ENCODE results near the gene SLC9C2. TPM values are rescaled to one million over a fixed set of nuclear protein-coding genes. Genes with fewer than 3 reads are reported as not detected.
"Not testable (repeated sequence)": the region's sequence is repeated elsewhere in the genome, so short reads cannot be mapped to it uniquely, and the experiment has no call there.

Gene SLC9C2, protein sequence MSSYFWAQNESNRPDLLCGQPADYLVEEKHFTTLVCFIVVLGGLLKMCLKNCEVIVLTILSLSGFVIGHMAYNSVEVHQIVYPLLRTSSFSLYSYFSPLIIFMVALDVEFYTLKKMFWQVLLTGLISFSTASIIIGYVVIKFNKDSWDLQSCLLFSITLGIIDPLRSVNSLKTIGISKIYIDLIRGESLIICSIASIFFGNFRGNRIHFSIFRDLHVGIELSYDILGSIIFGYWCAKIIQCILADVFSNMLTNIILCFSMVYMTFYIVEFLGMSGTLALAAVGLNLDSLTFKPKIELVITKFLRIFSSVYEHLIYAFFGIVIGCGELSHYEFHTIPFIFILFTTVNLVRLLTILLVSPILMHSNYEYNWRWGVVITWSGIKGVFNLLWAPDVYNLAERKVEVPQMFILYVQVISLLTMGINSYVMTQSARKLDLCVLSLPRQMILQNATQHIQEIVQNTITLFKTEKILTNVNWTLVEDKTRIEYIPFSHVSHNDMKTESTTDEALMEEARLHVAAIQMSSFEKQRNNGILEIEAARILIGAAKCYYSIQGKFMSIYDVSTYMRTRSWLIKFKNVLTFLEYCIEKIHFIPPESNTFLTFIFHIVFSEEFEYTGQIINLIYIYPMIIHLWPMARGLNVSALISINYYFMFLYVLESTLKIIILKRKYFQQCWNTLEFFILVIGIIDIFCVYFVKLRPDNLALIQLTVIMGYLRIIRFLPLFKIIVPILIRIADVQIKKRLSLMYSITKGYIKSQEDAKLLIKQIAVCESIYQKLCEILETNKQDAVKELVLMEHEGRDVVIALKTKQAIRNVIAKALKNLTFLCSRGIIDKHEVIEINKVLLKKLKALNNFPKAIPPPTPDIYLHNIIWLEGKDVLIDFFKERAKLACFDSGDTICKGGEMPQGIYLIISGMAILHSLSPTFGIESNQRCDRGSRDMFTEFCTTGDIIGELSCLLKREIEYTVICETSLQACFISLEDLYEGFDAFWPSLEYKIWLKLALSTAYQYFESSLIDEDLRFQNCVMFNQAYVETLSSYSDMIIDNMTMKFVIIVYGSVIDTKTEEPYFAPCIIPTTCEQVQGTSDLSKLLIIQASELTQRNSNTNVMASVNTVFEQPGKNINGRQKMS
- total RNA-seq = not detected

DNA sequence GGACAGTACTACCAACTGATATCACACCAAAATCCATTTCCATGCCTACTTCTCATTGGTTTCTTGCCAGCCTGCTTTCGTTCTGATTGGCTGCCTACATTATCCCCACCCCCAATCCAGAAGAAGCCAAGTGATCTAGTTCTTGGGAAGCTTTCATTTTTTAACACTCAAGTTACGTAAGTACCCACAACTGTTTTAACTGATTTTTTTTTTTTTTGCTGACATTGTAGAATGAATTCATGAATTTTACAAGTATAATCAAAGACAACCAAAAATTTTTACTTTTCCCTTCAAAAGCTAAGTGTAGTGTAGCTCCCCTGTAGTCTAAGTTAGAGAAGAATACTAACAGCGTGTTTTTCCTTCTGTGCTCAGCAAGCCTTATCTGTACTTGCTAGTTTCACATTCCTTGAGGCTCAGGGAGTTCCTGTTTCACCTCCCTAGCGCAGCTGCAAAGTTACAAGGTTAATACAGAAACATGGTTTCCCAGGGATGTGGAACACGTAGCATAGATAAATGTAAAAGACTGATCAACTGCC is at the start of gene SLC9C2:
Gene SLC9C2 (minus strand): TSS at position 17 of the 536 bp plus-strand sequence. CDS start 1,296 bp downstream, outside the sequence.
- Mint-ChIP-seq H3K27ac (no peak within 1 kb of the TSS), H3K27me3 (peaks cover 2% of the 10 kb centered on the region), H3K9me3 (no peaks in the 10 kb centered on the region), H3K4me3 (no peak within 1 kb of the TSS), H3K36me3 (no peaks in the 10 kb centered on the region), H3K4me1 (ENCODE audit: low read depth) (peaks cover 5% of the 10 kb centered on the region)
- DNase-seq = no peak
- intact Hi-C loops (cut with micrococcal nuclease) = no loop called here
- ChIA-PET POLR2A (no interaction called here), CTCF (no interaction called here)

DNA sequence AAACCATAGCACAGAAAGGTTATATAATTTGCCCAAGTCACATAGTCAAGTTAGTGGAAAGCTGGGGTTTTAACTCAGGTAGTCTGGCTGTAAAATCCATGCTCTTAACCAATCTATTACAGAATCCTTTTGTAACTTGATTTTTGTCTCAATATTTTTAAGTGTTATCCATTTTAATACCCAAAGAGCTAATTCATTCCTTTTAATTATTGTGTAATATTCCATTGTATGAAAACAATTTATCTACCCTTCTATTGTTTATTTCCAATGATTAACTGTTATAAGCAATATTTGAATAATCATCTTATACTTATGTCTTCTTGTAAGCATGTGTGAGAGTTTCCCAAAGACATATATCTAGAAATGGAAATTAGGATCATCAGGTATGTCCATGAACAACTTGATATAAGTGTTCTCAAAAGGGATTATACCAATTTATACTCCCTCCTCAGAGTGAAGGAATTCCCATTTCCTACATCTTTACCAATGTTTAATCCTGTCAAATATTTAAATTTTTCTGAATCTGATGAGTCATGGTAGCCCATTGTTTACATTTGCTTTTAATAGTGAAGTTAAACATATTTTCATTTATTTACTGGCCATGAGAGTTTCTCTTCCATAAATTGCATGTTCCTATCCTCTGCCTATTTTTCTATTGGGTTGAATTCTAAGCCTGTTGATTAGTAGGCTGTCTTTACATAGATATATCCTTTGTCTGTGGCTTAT is 46.2 kb upstream of the SLC9C2 start:
- ChIA-PET POLR2A (no interaction called here), CTCF (no interaction called here)
- no peaks in the 10 kb centered on the region for H3K27me3 Mint-ChIP-seq
- intact Hi-C loops (cut with micrococcal nuclease) = no loop called here
- peaks cover 3% of the 10 kb centered on the region for H3K9me3 Mint-ChIP-seq
- H3K4me3 Mint-ChIP-seq = no peak overlapping the region
- H3K27ac Mint-ChIP-seq = no peak overlapping the region
- no peaks in the 10 kb centered on the region for H3K36me3 Mint-ChIP-seq
- H3K4me1 Mint-ChIP-seq (ENCODE audit: low read depth) = no peaks in the 10 kb centered on the region
- DNase-seq = no peak

DNA sequence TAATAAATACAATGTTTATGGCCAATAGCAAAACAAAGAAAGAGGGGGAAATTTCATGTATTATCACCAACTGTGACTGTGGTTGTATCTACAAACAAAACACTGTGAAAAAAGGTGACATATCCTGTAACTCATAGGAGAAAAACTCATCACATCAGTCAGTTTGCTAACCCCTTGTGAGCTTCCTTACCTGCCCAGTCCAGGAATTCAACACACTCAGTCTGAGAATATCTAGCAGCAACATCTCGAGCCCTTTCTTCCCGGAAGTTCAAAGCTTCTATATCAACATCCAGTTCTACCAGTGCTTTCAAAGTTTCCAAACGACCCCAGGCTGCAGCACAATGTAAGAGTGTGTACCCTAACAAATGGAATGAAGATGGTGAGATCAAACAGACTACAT is 43.8 kb upstream of the SLC9C2 start:
- no peaks in the 10 kb centered on the region for H3K27me3 Mint-ChIP-seq
- ChIA-PET POLR2A (no interaction called here), CTCF (interaction anchor here (0.6 kb wide), 1 partner anchor 269 kb away, joined by 3 read pairs; no protein-coding TSS in a partner anchor)

DNA sequence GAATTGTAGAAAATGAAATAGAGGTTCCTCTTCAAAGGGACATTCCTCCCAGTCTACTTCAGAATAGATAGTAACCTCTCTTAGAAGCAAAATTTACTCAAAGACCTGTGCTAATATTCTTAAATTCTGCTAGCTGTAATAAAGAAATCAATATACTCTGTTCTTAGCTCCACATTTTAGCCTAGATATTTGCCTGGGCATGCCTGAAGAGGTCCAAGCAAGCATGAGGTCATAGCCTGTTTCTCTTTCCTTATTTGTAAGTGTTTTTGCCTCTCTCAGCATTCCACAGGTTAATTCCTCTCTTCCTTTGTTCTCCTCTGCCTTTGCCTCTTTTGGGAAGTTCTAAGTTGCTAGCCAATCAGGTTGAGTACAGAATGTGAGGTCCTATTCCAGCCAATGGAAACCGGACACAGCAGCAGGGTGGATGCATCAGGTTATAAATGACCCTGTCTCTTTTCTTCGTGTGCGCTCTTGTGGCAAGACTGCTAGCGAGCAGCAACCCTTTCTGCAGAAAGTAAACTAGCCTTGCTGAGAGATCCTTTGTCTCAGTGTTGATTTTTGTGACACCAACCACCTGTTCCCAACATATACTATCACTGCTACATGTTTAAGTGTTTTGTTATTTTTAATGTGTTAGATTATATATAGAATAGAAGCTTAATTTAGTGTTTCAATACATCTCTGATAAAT is 39.7 kb upstream of the SLC9C2 start:
- H3K27me3 Mint-ChIP-seq; POLR2A ChIA-PET; intact Hi-C loops (cut with micrococcal nuclease); H3K4me3 Mint-ChIP-seq; DNase-seq; H3K36me3 Mint-ChIP-seq; CTCF ChIA-PET; H3K9me3 Mint-ChIP-seq; H3K4me1 Mint-ChIP-seq (ENCODE audit: low read depth); H3K27ac Mint-ChIP-seq: not testable (repeated sequence)

More for the DNA sequence above, 43.8 kb upstream of the SLC9C2 start:
- Mint-ChIP-seq H3K4me3 (no peak overlapping the region), H3K27ac (no peak overlapping the region), H3K36me3 (no peaks in the 10 kb centered on the region), H3K9me3 (peaks cover 3% of the 10 kb centered on the region), H3K4me1 (ENCODE audit: low read depth) (no peaks in the 10 kb centered on the region)
- intact Hi-C loops (cut with micrococcal nuclease) = no loop called here
- no peak for DNase-seq

DNA sequence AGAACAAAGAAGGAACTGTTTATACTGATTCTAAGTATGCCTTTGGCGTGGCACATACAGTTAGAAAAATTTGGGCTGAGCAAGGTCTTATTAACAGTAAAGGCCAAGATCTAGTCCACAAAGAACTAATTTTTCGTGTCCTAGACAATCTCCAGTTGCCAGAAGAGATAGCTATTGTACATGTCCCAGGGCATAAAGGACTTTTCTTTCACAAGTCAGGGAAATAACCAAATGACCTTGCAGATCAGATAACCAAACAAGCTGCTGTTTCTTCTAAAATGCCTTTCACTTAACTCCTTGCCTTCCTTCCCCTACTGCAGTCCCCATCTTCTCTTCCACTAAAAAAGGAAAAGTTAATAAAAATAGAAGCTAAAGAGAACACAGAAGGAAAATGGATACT is 36.2 kb upstream of the SLC9C2 start:
- H3K4me3 Mint-ChIP-seq = no peak overlapping the region
- peaks cover 9% of the 10 kb centered on the region for H3K9me3 Mint-ChIP-seq
- intact Hi-C loops (cut with micrococcal nuclease) = no loop called here
- H3K4me1 Mint-ChIP-seq (ENCODE audit: low read depth) = no peaks in the 10 kb centered on the region
- H3K27ac Mint-ChIP-seq = no peak overlapping the region
- H3K27me3 Mint-ChIP-seq = no peaks in the 10 kb centered on the region
- POLR2A ChIA-PET = no interaction called here
- no peak for DNase-seq
- H3K36me3 Mint-ChIP-seq = no peaks in the 10 kb centered on the region
- CTCF ChIA-PET = no interaction called here

DNA sequence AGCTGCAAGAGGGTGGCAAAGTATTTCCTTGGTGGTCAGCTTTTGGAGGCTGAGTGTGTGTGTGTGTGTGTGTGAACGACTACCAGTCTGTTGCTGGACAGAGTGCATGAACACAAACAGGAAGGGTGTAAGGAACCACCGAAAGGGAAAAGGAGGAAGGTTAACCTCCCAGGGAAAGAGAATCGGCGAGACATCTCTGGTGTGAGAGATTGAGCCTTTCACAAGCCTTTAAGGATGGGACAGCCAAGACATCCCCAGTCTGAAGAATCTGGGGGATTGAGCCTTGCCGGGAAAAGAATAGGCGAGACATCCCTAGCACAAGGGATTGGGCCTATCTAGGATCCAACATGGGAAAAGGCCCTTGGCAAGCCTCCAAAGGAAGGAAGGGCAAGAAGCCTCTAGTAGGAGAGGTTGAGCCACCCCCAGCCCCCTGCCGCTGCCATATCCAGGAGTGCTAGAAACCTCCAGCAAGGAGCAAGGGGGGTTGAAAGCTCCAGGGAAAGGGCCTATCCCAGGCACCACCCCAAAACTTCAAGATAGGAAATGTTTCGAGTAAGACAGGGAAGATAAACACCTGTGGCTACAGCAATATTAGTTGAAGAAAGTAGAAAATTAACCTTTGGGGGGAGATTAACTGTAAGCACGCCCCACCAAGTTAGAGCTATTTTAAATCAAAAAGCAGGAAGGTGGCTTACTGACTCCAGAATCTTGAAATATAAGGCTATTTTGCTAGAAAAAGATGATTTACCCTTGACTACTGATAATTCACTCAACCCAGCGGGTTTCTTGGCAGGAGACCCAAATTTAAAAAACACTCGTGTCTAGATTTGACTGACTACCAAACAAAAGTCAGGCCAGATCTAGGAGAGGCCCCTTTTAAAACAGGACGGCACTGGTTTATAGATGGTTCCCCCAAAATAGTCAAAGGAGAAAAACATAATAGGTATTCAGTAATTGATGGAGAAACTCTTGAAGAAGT is 35.5 kb upstream of the SLC9C2 start:
- Mint-ChIP-seq H3K4me1 (ENCODE audit: low read depth) (no peaks in the 10 kb centered on the region), H3K36me3 (no peaks in the 10 kb centered on the region), H3K9me3 (peaks cover 9% of the 10 kb centered on the region), H3K27me3 (no peaks in the 10 kb centered on the region), H3K4me3 (no peak overlapping the region), H3K27ac (no peak overlapping the region)
- ChIA-PET POLR2A (no interaction called here), CTCF (no interaction called here)
- DNase-seq = no peak
- intact Hi-C loops (cut with micrococcal nuclease) = no loop called here

DNA sequence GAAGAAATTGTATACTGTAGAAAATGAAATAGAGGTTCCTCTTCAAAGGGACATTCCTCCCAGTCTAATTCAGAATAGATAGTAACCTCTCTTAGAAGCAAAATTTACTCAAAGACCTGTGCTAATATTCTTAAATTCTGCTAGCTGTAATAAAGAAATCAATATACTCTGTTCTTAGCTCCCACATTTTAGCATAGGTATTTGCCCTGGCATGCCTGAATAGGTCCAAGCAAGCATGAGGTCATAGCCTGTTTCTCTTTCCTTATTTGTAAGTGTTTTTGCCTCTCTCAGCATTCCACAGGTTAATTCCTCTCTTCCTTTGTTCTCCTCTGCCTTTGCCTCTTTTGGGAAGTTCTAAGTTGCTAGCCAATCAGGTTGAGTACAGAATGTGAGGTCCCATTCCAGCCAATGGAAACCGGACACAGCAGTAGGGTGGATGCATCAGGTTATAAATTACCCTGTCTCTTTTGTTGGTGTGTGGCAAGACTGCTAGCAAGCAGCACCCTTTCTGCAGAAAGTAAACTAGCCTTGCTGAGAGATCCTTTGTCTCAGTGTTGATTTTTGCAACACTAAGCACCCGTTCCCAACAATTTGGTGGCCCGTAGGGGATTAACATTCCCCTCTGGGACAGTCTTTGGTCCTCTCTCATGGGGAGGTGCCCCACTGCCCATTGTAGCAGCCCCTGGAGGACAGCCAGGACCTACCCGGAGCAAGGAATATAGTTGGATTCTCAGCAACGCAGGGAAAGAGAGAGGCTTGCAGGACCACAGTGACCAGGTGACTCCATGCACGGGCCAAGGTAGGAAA is 34.6 kb upstream of the SLC9C2 start:
- POLR2A ChIA-PET; DNase-seq; intact Hi-C loops (cut with micrococcal nuclease): not testable (repeated sequence)

DNA sequence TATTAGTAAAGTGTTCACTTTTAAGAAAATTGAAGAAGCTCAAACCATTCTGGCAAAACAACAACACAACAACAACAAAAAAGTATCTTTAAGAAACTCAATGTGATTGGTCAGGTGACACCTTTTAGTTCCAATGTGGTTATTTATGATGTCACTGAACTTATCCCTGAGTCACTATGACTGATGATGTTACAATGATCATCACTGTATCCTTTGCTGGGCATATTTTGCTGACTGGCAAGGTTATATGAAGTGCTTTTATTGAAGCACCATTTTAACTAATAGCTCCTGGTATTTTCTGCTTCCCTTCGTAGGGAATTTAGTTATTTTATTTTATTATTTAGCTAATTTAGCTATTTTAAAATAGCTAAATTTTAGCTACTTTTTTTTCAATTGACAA is 32.2 kb upstream of the SLC9C2 start, which contains the start of gene TEX50:
Gene TEX50 (plus strand): TSS at position 223 of the 400 bp plus-strand sequence. CDS start 184 bp downstream, outside the sequence.
- ChIA-PET POLR2A (no interaction called here), CTCF (no interaction called here)
- no peak for DNase-seq
- Mint-ChIP-seq H3K27ac (no peak within 1 kb of the TSS), H3K9me3 (peaks cover 9% of the 10 kb centered on the region), H3K4me1 (ENCODE audit: low read depth) (no peaks in the 10 kb centered on the region), H3K27me3 (no peaks in the 10 kb centered on the region), H3K36me3 (no peaks in the 10 kb centered on the region), H3K4me3 (no peak within 1 kb of the TSS)
- intact Hi-C loops (cut with micrococcal nuclease) = no loop called here

More for the DNA sequence above, 34.6 kb upstream of the SLC9C2 start:
- H3K4me1 Mint-ChIP-seq (ENCODE audit: low read depth); H3K36me3 Mint-ChIP-seq; H3K27me3 Mint-ChIP-seq; H3K9me3 Mint-ChIP-seq; H3K4me3 Mint-ChIP-seq; CTCF ChIA-PET; H3K27ac Mint-ChIP-seq: not testable (repeated sequence)

DNA sequence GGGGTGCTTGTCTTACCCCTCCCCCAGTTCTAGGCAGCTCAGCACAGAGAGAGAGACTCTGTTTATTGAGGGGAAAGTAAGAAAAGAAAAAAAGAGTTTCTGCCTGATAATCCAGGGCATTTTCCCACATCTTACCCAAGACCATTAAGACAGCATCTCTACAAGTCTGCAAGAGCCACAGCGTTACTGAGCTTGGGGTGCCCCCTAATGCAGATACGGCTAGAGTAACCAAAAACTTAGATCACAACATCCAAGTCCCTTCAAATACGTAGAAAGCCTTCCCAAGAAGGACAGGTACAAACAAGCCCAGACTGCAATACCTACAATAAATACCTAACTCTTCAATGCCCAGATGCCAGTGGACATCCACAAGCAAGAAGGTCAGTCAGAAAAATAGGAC is 26.0 kb upstream of the SLC9C2 start:
- H3K9me3 Mint-ChIP-seq = no peaks in the 10 kb centered on the region
- H3K36me3 Mint-ChIP-seq = no peaks in the 10 kb centered on the region
- DNase-seq = no peak
- POLR2A ChIA-PET = no interaction called here
- intact Hi-C loops (cut with micrococcal nuclease) = loop anchor here (1.0 kb wide), 1 partner anchor 198 kb away; no protein-coding TSS in a partner anchor
- no peaks in the 10 kb centered on the region for H3K4me1 Mint-ChIP-seq (ENCODE audit: low read depth)
- CTCF ChIA-PET = no interaction called here
- H3K27ac Mint-ChIP-seq = no peak overlapping the region
- H3K4me3 Mint-ChIP-seq = no peak overlapping the region
- no peaks in the 10 kb centered on the region for H3K27me3 Mint-ChIP-seq

DNA sequence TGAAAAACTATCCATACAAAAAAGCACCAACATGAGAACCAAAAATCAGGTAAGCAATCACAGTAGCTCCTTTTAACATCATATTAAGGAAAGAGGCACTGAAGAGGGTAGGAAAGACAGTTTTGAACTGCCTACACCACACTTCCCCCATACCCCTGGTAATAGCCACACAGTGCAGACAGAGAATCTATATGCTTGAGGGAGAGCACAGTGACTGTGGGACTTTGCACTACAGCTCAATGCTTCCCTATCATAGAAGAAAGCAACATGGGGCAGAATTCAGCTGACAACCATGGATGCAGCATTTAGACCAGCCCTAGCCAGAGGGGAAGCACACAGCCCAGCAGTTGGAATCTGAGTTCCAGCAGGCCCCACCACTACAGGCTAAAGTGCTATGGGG is 24.4 kb upstream of the SLC9C2 start:
- Mint-ChIP-seq H3K36me3 (no peaks in the 10 kb centered on the region), H3K4me3 (no peak overlapping the region), H3K9me3 (peaks cover 5% of the 10 kb centered on the region), H3K27ac (no peak overlapping the region), H3K4me1 (ENCODE audit: low read depth) (no peaks in the 10 kb centered on the region), H3K27me3 (no peaks in the 10 kb centered on the region)
- DNase-seq = no peak
- ChIA-PET CTCF (no interaction called here), POLR2A (no interaction called here)
- intact Hi-C loops (cut with micrococcal nuclease) = no loop called here

All from activated CD4-positive, alpha-beta memory T cell treated with anti-CD3 and anti-CD28 coated beads for 36 hours (primary cell).